PC-9 (cell line): ENCODE results near the gene MYCBPAP. TPM values are rescaled to one million over a fixed set of nuclear protein-coding genes. Genes with fewer than 3 reads are reported as not detected.
A peak's percentile ranks its signal among the peaks of the same experiment; 100 is the strongest.

ENCODE experiments used
- BruUV-seq: library from RNA; stranded (reverse); fragments of 400-500 nt; replicated peaks from 2 replicates; lab custom pipeline; 2021; lab: Mats Ljungman, UMichigan
- CTCF ChIA-PET: fragments of 300-600 bp; sonication (Branson Sonifier 250); formaldehyde crosslinking; loops from one replicate; lab custom pipeline; 2022; ENCODE audit warnings: antibody characterized with exemption; lab: Charles Lee
- POLR2A ChIA-PET: fragments of 300-600 bp; sonication (Branson Sonifier 250); formaldehyde crosslinking; loops from one replicate; lab custom pipeline; 2022; ENCODE audit warnings: antibody characterized with exemption; ENCODE audit not compliant: unreplicated experiment; lab: Charles Lee
- DNase-seq, 2 experiments: peaks; one replicate each; pipeline versions ENCODE4 v3.0.0 to v3.0.0-alpha.2; 2015 to 2022; ENCODE audit warnings: mixed read lengths in 1 of 2
- H2AFZ ChIP-seq: fragments of 200-600 bp; sonication (generic); 2 replicates; pipeline ENCODE4 v1.8.1; 2017; ENCODE audit warnings: antibody characterized with exemption
- H3F3A ChIP-seq: fragments of 200-600 bp; sonication (generic); 2 replicates; pipeline ENCODE4 v1.8.1; 2017; ENCODE audit warnings: antibody characterized with exemption, mild to moderate bottlenecking, low read depth; ENCODE audit not compliant: insufficient read depth
- H3K27ac ChIP-seq: fragments of 200-600 bp; sonication (generic); 2 replicates; pipeline ENCODE4 v1.6.1; 2016; ENCODE audit warnings: mixed run types
- H3K27me3 ChIP-seq: fragments of 200-600 bp; sonication (generic); 2 replicates; pipeline ENCODE4 v1.6.1; 2016; ENCODE audit warnings: low read depth, mixed run types; ENCODE audit not compliant: insufficient read depth
- H3K36me3 ChIP-seq: fragments of 200-600 bp; sonication (generic); 2 replicates; pipeline ENCODE4 v1.6.1; 2016; ENCODE audit warnings: low read depth, mixed run types
- H3K4me1 ChIP-seq: fragments of 200-600 bp; sonication (generic); replicated peaks from 2 replicates; pipeline ENCODE4 v1.6.1; 2016; ENCODE audit warnings: mixed run types; ENCODE audit not compliant: insufficient read depth
- H3K4me2 ChIP-seq: fragments of 200-600 bp; sonication (generic); 2 replicates; pipeline ENCODE4 v1.6.1; 2017; ENCODE audit warnings: mixed run types
- H3K4me3 ChIP-seq: fragments of 200-600 bp; sonication (generic); 2 replicates; pipeline ENCODE4 v1.6.1; 2016; ENCODE audit warnings: mixed run types
- H3K79me2 ChIP-seq: fragments of 200-600 bp; sonication (generic); 2 replicates; pipeline ENCODE4 v1.6.1; 2017; ENCODE audit warnings: low read depth, mixed run types
- H3K9me2 ChIP-seq: fragments of 200-600 bp; sonication (generic); 2 replicates; pipeline ENCODE4 v1.8.1; 2017; ENCODE audit warnings: mild to moderate bottlenecking; ENCODE audit not compliant: insufficient read depth
- H3K9me3 ChIP-seq: fragments of 200-600 bp; sonication (generic); 2 replicates; pipeline ENCODE4 v1.8.1; 2016; ENCODE audit warnings: low read depth; ENCODE audit not compliant: insufficient read depth
- H4K20me1 ChIP-seq: fragments of 200-600 bp; sonication (generic); 2 replicates; pipeline ENCODE4 v1.8.1; 2017; ENCODE audit not compliant: insufficient read depth
- EZH2 ChIP-seq: fragments of 200-600 bp; sonication (generic); IDR thresholded peaks from 2 replicates; pipeline ENCODE4 v1.8.0; 2017; ENCODE audit warnings: antibody characterized with exemption, low read depth
- intact Hi-C: fragments of 100-400 bp; cut with micrococcal nuclease; formaldehyde crosslinking; loops from one replicate; pipeline ENCODE4 v1.10.0; 2022; ENCODE audit not compliant: unreplicated experiment
- total RNA-seq: library from RNA; stranded (reverse); gene quantifications from 2 replicates; pipeline ENCODE4 v1.2.3, GENCODE V29; 2021
- TF ChIP-seq, protein P1 (sequence below): fragments of 200-600 bp; sonication (generic); conservative IDR thresholded peaks from 2 replicates; pipeline ENCODE4 v1.6.1; 2017; ENCODE audit warnings: mixed run types, antibody characterized with exemption, mild to moderate bottlenecking, moderate library complexity

Gene MYCBPAP
- total RNA-seq, 1 experiment from 2014 or later, result 4.9 TPM

DNA sequence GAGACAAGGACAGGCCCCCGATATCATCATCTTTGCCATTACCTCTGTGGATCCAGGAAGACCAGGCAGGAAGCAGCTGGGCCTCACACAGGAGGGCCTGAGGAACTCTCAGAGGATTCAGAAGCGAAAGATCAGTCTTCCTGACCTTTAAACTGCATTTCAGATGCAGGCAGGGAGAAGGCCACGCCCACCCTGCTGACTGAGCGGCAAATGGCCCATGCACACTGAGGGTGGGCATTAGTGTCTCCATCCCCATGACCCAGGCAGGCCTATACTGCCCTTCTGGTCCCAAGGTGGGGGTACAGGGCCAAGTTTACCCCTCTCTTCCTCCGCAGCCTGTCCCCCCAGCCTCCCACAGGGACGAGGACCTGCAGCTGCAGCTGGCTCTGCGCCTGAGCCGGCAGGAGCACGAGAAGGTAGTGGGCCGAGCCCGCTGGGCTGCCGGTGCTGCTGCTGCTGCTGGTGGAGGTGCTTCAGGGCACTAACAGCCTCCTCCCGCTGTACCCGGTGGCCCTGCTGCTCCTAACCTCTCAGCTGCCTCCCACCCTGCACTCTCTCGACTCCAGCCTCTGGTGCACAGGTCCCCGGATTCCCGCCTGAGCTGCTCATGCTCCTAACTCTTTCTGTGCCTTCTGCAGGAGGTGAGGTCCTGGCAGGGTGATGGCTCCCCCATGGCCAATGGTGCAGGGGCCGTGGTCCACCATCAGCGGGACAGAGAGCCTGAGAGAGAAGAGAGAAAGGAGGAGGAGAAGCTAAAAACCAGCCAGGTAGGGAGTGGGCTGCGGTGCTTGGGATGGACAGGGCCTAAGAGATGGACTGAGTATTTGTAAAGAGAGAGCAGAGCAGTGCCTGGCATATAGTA is 30.5 kb downstream of the MYCBPAP start:
- no TSS peak for BruUV-seq
- POLR2A ChIA-PET, result no interaction called here
- no peak for DNase-seq
- H3F3A ChIP-seq, result peaks cover 28% of the 10 kb centered on the region
- H2AFZ ChIP-seq, result no peak overlapping the region
- H3K27ac ChIP-seq, result no peak overlapping the region
- no peaks in the 10 kb centered on the region for H3K9me2 ChIP-seq
- peaks cover 18% of the 10 kb centered on the region for H3K79me2 ChIP-seq
- H3K4me1 ChIP-seq, result peaks cover 23% of the 10 kb centered on the region
- H3K9me3 ChIP-seq, result no peaks in the 10 kb centered on the region
- TF ChIP-seq EZH2, result no peak
- TF ChIP-seq, protein P1, sequence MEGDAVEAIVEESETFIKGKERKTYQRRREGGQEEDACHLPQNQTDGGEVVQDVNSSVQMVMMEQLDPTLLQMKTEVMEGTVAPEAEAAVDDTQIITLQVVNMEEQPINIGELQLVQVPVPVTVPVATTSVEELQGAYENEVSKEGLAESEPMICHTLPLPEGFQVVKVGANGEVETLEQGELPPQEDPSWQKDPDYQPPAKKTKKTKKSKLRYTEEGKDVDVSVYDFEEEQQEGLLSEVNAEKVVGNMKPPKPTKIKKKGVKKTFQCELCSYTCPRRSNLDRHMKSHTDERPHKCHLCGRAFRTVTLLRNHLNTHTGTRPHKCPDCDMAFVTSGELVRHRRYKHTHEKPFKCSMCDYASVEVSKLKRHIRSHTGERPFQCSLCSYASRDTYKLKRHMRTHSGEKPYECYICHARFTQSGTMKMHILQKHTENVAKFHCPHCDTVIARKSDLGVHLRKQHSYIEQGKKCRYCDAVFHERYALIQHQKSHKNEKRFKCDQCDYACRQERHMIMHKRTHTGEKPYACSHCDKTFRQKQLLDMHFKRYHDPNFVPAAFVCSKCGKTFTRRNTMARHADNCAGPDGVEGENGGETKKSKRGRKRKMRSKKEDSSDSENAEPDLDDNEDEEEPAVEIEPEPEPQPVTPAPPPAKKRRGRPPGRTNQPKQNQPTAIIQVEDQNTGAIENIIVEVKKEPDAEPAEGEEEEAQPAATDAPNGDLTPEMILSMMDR, result no peak
- CTCF ChIA-PET, result no interaction called here
- H3K4me2 ChIP-seq, result no peak overlapping the region
- peaks cover 4% of the 10 kb centered on the region; the same call in 1 of the 2 replicates for H3K36me3 ChIP-seq
- no peaks in the 10 kb centered on the region for H3K27me3 ChIP-seq
- intact Hi-C loops, result no loop called here
- no peaks in the 10 kb centered on the region; the same call in none of the 2 replicates for H4K20me1 ChIP-seq
- H3K4me3 ChIP-seq, result no peak overlapping the region

DNA sequence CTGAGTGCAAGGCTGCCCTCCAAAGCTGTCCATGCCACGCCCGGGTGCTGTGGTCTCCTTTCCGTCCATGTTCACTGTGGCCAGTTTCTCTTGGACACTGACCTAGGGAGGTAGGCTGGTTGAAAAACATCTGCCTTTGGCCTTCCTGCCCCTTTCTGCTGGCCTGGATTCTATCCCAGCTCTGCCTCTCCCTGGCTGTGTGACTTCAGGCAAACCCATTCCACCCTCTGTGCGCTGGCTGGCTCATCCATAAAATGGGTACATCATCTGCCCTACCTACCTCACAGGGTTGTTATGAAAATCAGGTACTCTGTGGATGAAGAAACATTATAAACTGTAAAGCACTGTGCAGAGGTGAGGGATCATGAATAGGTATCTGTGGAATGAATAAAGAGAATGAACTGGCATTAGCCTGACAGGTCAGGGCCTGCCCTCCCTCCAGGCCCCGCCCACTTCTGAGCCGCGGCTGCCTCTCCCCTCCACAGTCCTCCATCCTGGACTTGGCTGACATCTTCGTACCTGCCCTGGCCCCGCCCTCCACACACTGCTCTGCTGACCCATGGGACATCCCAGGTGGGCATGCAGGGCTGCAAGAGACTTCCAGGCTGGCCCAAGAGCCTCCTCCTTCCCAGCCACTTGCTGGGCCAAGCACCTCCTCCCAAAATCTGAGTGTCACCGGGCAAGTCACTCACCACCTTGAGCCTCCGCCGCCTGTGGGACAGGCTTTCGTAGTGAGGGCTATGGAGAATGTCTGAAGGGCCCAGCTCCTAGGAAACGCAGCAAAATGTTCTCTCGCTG is 31.7 kb downstream of the MYCBPAP start:
- intact Hi-C loops, result loop anchor here (10.0 kb wide), 1 partner anchor 415 kb away; no protein-coding TSS in a partner anchor
- no TSS peak for BruUV-seq
- Histone ChIP-seq H3K9me3 (no peaks in the 10 kb centered on the region), H4K20me1 (no peaks in the 10 kb centered on the region; the same call in none of the 2 replicates), H3K4me2 (no peak overlapping the region), H3K4me1 (peaks cover 12% of the 10 kb centered on the region), H2AFZ (no peak overlapping the region), H3K9me2 (no peaks in the 10 kb centered on the region), H3K27ac (no peak overlapping the region), H3K27me3 (no peaks in the 10 kb centered on the region), H3K4me3 (no peak overlapping the region), H3F3A (peaks cover 24% of the 10 kb centered on the region; the same call in 1 of the 2 replicates), H3K79me2 (peaks cover 12% of the 10 kb centered on the region), H3K36me3 (peaks cover 4% of the 10 kb centered on the region; the same call in 1 of the 2 replicates)
- DNase-seq, result peak in 1 of 2 experiments; percentile 53
- ChIA-PET POLR2A (no interaction called here), CTCF (no interaction called here)
- TF ChIP-seq EZH2, result no peak

DNA sequence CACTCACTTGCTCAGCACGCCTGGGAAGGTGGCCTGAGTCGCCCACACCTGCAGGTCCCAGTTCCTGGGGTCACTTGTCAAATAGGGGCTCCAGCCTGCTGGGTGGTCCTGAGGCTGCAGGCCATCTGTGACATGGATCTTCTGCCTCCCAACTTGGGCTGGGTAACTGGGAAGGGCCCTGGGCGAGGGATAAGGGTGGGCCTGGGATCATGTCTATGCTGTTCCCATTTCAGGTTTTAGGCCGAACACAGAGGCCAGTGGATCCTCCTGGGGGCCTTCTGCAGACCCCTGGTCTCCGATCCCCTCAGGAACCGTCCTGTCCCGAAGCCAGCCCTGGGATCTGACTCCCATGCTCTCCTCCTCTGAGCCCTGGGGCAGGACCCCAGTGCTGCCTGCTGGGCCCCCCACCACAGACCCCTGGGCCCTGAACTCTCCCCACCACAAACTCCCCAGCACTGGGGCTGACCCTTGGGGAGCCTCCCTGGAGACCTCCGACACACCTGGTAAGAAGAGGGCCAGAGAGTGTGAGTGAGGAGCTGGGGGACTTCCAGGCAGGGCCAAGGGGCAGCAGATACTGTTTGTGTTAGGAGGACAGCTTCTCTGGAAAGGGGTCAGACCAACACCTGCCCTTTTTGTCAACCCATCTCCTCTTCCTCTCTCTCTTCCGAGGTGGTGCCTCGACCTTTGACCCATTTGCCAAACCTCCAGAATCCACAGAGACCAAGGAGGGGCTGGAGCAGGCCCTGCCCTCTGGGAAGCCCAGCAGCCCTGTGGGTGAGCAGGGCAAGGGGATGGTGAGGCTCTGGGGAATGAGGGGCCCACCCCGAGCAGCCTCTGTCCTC is 32.5 kb downstream of the MYCBPAP start:
- Histone ChIP-seq H3K27me3 (no peaks in the 10 kb centered on the region), H3K27ac (no peak overlapping the region), H3K4me1 (peaks cover 9% of the 10 kb centered on the region; the same call in 1 of the 2 replicates), H3F3A (peaks cover 24% of the 10 kb centered on the region; the same call in 1 of the 2 replicates), H3K4me3 (no peak overlapping the region), H3K79me2 (peaks cover 4% of the 10 kb centered on the region), H3K36me3 (peaks cover 4% of the 10 kb centered on the region; the same call in 1 of the 2 replicates), H3K4me2 (no peak overlapping the region), H3K9me2 (no peaks in the 10 kb centered on the region), H3K9me3 (no peaks in the 10 kb centered on the region), H4K20me1 (no peaks in the 10 kb centered on the region; the same call in 1 of the 2 replicates), H2AFZ (no peak overlapping the region)
- intact Hi-C loops, result loop anchor here (10.0 kb wide), 1 partner anchor 414 kb away; no protein-coding TSS in a partner anchor
- BruUV-seq, result no TSS peak
- no peak for DNase-seq
- ChIA-PET CTCF (no interaction called here), POLR2A (interaction anchor here (0.5 kb wide), 1 partner anchor 150 kb away, joined by 7 read pairs; no protein-coding TSS in a partner anchor)
- TF ChIP-seq EZH2, result no peak
- TF ChIP-seq, protein P1, result no peak
